ENCODE data around the gene LRIT2.

LRIT2 gene, protein sequence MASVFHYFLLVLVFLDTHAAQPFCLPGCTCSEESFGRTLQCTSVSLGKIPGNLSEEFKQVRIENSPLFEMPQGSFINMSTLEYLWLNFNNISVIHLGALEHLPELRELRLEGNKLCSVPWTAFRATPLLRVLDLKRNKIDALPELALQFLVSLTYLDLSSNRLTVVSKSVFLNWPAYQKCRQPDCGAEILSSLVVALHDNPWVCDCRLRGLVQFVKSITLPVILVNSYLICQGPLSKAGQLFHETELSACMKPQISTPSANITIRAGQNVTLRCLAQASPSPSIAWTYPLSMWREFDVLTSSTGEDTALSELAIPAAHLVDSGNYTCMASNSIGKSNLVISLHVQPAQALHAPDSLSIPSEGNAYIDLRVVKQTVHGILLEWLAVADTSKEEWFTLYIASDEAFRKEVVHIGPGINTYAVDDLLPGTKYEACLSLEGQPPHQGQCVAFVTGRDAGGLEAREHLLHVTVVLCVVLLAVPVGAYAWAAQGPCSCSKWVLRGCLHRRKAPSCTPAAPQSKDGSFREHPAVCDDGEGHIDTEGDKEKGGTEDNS

GRCh38 chr10:84225427-84226173 lies at the start of gene LRIT2:
LRIT2 (minus strand) TSS chr10:84225544; CDS start chr10:84225520, 24 bp downstream.
- Mint-ChIP-seq H3K4me3 (no peak within 1 kb of the TSS), H3K27ac (no peak within 1 kb of the TSS), H3K4me1 (ENCODE audit: low read depth) (no peaks in the 10 kb centered on the region), H3K27me3 (peaks cover 11% of the 10 kb centered on the region), H3K9me3 (no peaks in the 10 kb centered on the region), H3K36me3 (ENCODE audit: low read depth) (no peaks in the 10 kb centered on the region)

DNA sequence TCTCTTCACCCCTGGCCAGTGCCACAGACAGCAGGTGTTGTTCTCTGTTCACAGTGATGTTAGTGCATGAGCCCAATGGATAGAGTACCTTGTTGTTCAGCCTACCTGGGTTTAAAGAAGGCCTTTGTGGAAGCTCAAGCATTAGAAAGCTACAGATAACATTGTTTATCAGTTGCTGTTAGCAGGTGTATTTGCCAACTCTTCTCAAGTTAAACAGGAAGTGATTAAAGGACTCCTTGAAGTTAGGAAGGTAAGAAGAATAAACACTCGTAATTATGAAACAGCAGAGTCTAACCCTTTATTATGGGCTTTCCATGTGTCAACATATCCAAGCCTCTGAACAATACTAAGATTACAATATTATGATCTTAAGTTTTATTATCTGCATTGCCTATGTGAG lies 45.4 kb upstream of the LRIT2 start:
- no peaks in the 10 kb centered on the region for H3K36me3 Mint-ChIP-seq (ENCODE audit: low read depth)
- no peaks in the 10 kb centered on the region for H3K9me3 Mint-ChIP-seq
- peaks cover 10% of the 10 kb centered on the region for H3K4me1 Mint-ChIP-seq (ENCODE audit: low read depth)
- no peak overlapping the region for H3K4me3 Mint-ChIP-seq
- H3K27me3 Mint-ChIP-seq: no peaks in the 10 kb centered on the region
- no peak overlapping the region for H3K27ac Mint-ChIP-seq

DNA sequence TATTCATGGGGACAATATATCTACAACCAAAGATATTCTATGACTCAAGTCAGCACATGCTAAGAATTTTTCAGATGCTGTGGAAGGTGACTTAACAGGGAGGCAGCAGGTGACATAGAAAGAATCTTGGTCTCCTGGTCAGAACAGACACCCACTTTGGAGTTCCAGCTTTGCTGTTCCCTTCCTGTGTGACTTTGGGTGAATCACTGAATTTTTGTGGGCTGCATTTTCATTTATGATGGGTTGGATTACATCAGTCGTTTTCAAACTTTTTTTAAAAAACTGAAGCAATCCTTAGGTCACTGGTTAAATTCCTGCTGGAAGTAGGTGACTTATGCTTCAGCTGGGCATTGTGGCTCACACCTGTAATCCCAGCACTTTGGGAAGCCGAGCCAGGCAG lies 44.4 kb upstream of the LRIT2 start:
- H3K9me3 Mint-ChIP-seq: no peaks in the 10 kb centered on the region
- H3K36me3 Mint-ChIP-seq (ENCODE audit: low read depth): no peaks in the 10 kb centered on the region
- H3K4me1 Mint-ChIP-seq (ENCODE audit: low read depth): peaks cover 14% of the 10 kb centered on the region
- H3K4me3 Mint-ChIP-seq: no peak overlapping the region
- no peak overlapping the region for H3K27ac Mint-ChIP-seq
- no peaks in the 10 kb centered on the region for H3K27me3 Mint-ChIP-seq

- no peak overlapping the region for H3K27ac Mint-ChIP-seq
- H3K4me3 Mint-ChIP-seq: no peak overlapping the region
- no peaks in the 10 kb centered on the region for H3K36me3 Mint-ChIP-seq (ENCODE audit: low read depth)
- H3K9me3 Mint-ChIP-seq: no peaks in the 10 kb centered on the region
- peaks cover 19% of the 10 kb centered on the region for H3K4me1 Mint-ChIP-seq (ENCODE audit: low read depth)
- H3K27me3 Mint-ChIP-seq: peaks cover 4% of the 10 kb centered on the region
Measured at GRCh38 chr10:84269162-84269561, 43.8 kb upstream of the LRIT2 start.

DNA sequence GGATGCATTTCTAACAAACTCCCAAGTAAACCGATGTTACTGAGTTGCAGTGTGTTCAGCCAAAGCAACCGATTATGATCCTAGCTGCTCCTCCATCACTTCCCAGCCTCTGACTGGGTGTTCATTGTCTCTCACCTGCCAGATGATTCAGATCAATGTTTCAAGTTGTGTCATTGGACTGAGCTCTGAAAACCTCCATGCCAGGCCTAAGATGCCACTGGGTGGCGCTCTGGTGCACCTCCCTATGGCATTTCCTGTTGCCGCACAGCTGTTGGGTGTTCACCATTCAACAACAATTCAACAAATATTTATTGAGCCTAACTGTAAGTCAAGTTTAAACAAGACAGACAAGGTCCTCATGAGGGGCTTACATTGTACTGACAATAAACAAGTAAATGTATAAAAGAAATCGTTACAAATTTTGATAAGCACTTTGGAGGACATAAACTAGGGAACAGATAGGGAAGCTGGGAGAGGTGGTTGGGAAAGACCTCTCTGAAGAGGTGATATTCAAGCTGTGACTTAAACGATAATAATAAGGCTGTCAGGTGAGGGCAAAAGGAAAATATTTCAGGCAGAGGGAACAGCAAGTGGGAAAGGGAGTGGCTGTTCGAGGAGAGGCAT lies 42.3 kb upstream of the LRIT2 start:
- H3K27me3 Mint-ChIP-seq: peaks cover 14% of the 10 kb centered on the region
- H3K9me3 Mint-ChIP-seq: no peaks in the 10 kb centered on the region
- no peaks in the 10 kb centered on the region for H3K36me3 Mint-ChIP-seq (ENCODE audit: low read depth)
- no peak overlapping the region for H3K27ac Mint-ChIP-seq
- peaks cover 19% of the 10 kb centered on the region for H3K4me1 Mint-ChIP-seq (ENCODE audit: low read depth)
- H3K4me3 Mint-ChIP-seq: no peak overlapping the region

DNA sequence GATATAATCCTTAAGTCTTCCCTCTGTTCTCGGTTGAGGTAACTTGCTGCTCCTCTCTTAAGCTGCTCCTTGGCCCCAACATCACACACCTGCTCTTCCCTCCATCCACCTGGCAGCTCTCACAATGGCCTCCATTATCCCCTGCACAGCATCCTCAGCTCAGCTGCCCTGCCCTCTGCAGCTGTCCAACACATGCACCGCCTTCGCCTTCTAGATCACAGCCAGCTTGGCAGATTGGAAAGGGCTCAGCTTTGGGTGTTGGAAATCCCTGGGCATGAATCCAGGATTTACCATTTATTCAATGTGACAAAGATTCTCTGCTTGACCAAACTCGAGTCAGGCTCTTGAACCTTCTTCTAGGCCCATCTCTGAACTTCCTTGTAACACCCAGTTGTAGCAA lies 40.1 kb upstream of the LRIT2 start:
- Mint-ChIP-seq H3K27ac (no peak overlapping the region), H3K9me3 (no peaks in the 10 kb centered on the region), H3K36me3 (ENCODE audit: low read depth) (no peaks in the 10 kb centered on the region), H3K4me1 (ENCODE audit: low read depth) (peaks cover 16% of the 10 kb centered on the region), H3K4me3 (no peak overlapping the region), H3K27me3 (peaks cover 16% of the 10 kb centered on the region)

DNA sequence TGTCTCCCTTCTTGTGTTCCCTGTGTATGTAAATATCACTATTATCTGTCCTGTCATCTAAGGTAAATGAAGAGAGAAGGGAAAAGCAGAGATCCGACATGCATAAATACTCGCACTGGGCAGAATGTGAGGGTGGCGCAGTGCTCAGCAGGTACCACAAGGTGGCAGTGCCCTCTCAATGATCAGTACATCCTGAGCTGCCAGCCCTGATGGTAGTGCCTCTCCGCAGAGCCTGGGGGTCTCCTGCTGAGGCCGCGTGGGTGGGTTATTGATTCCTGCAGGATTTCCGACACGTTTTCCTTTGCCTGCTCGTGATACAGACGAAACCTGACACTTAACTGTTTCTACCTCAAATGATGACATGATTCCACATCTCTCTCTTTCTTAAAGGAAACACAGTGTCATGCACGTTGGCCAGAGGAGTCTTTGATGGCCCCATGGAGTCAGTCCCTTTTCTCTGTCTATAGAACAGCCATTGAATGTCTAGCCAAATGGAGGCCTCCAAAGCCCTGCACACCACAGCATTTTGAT lies 39.3 kb upstream of the LRIT2 start:
- Mint-ChIP-seq H3K36me3 (ENCODE audit: low read depth) (no peaks in the 10 kb centered on the region), H3K9me3 (no peaks in the 10 kb centered on the region), H3K4me1 (ENCODE audit: low read depth) (peaks cover 15% of the 10 kb centered on the region), H3K4me3 (no peak overlapping the region), H3K27me3 (peaks cover 16% of the 10 kb centered on the region), H3K27ac (no peak overlapping the region)

GRCh38 chr10:84263716-84264115 lies 38.4 kb upstream of the LRIT2 start:
- Mint-ChIP-seq H3K27ac (no peak overlapping the region), H3K4me3 (no peak overlapping the region), H3K36me3 (ENCODE audit: low read depth) (no peaks in the 10 kb centered on the region), H3K4me1 (ENCODE audit: low read depth) (peaks cover 15% of the 10 kb centered on the region), H3K27me3 (peaks cover 22% of the 10 kb centered on the region), H3K9me3 (no peaks in the 10 kb centered on the region)

GRCh38 chr10:84262190-84262956 lies 37.0 kb upstream of the LRIT2 start:
- Mint-ChIP-seq H3K4me3 (no peak overlapping the region), H3K36me3 (ENCODE audit: low read depth) (no peaks in the 10 kb centered on the region), H3K27ac (no peak overlapping the region), H3K9me3 (no peaks in the 10 kb centered on the region), H3K4me1 (ENCODE audit: low read depth) (peaks cover 11% of the 10 kb centered on the region), H3K27me3 (peaks cover 22% of the 10 kb centered on the region)

GRCh38 chr10:84261236-84261915 lies 36.0 kb upstream of the LRIT2 start:
- Mint-ChIP-seq H3K4me1 (ENCODE audit: low read depth) (peaks cover 14% of the 10 kb centered on the region), H3K9me3 (no peaks in the 10 kb centered on the region), H3K4me3 (no peak overlapping the region), H3K36me3 (ENCODE audit: low read depth) (no peaks in the 10 kb centered on the region), H3K27ac (no peak overlapping the region), H3K27me3 (peaks cover 28% of the 10 kb centered on the region)

DNA sequence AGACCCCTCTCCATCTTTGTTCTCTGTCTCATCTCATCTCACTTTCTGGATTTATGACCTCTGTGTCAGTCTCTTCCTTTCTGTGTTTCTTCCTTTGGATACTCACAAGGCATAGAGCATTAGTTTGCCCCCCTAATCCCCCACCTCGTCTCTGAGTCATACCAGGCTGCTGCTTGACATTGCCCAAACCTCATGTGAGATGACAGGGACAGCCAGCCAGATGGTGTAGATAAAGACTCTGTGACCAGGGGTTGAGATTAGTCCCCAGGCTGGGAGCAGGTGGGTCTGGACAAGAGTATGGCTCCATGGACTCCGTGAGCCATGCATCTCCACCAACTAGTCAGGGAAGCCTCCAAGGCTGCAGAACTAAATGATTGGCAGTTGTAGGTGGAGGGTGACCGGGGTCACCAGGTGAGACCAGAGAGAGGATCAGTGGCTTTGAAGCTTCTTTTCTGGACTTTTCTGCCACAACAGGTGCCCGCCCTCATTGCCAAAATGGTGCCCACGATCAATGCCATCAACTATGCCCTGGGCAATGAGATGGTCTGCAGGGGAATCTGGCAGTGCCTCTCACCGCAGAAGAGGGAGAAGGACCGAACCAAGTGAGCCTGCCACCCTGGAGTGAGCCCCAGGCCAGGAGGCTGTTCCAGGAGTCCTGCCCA lies 32.8 kb upstream of the LRIT2 start:
- Mint-ChIP-seq H3K9me3 (no peaks in the 10 kb centered on the region), H3K27ac (no peak overlapping the region), H3K4me1 (ENCODE audit: low read depth) (peaks cover 4% of the 10 kb centered on the region), H3K36me3 (ENCODE audit: low read depth) (no peaks in the 10 kb centered on the region), H3K4me3 (no peak overlapping the region), H3K27me3 (peaks cover 18% of the 10 kb centered on the region)

GRCh38 chr10:84257343-84258020 lies 32.1 kb upstream of the LRIT2 start:
- H3K27ac Mint-ChIP-seq: no peak overlapping the region
- no peaks in the 10 kb centered on the region for H3K36me3 Mint-ChIP-seq (ENCODE audit: low read depth)
- H3K27me3 Mint-ChIP-seq: peaks cover 13% of the 10 kb centered on the region
- no peak overlapping the region for H3K4me3 Mint-ChIP-seq
- H3K4me1 Mint-ChIP-seq (ENCODE audit: low read depth): peaks cover 4% of the 10 kb centered on the region
- H3K9me3 Mint-ChIP-seq: no peaks in the 10 kb centered on the region
